GDM1 (cell line): ENCODE data around the gene GRM7.

ENCODE experiments used
- DNase-seq: peaks from one replicate; lab custom pipeline; 2025; lab: John Stamatoyannopoulos, UW

The GRM7 gene

GRCh38 chr3:7241584-7242302 lies 380.8 kb downstream of the GRM7 start:
- no peak for DNase-seq

- DNase-seq: no peak
Measured at GRCh38 chr3:7242303-7242635, 381.4 kb downstream of the GRM7 start.

GRCh38 chr3:7249493-7250076 lies 388.7 kb downstream of the GRM7 start:
- DNase-seq: no peak

GRCh38 chr3:7254251-7254650 lies 393.3 kb downstream of the GRM7 start:
- no peak for DNase-seq

- DNase-seq: no peak
Measured at GRCh38 chr3:7260975-7261374, 400.1 kb downstream of the GRM7 start.

GRCh38 chr3:7263347-7264195 lies 402.7 kb downstream of the GRM7 start:
- no peak for DNase-seq

GRCh38 chr3:7264196-7264526 lies 403.2 kb downstream of the GRM7 start:
- DNase-seq: no peak

- DNase-seq: no peak
Measured at GRCh38 chr3:7265736-7266135, 404.8 kb downstream of the GRM7 start.

- DNase-seq: no peak
Measured at GRCh38 chr3:7266551-7266950, 405.6 kb downstream of the GRM7 start.

GRCh38 chr3:7270731-7271130 lies 409.8 kb downstream of the GRM7 start:
- DNase-seq: no peak

- DNase-seq: no peak
Measured at GRCh38 chr3:7271631-7272030, 410.7 kb downstream of the GRM7 start.

- no peak for DNase-seq
Measured at GRCh38 chr3:7272203-7272602, 411.3 kb downstream of the GRM7 start.

- DNase-seq: no peak
Measured at GRCh38 chr3:7275396-7275795, 414.5 kb downstream of the GRM7 start.

- DNase-seq: no peak
Measured at GRCh38 chr3:7280318-7280717, 419.4 kb downstream of the GRM7 start.

- no peak for DNase-seq
Measured at GRCh38 chr3:7282988-7283387, 422.1 kb downstream of the GRM7 start.

- DNase-seq: peak; percentile 48
Measured at GRCh38 chr3:7285505-7285904, 424.6 kb downstream of the GRM7 start.

- no peak for DNase-seq
Measured at GRCh38 chr3:7288133-7288532, 427.2 kb downstream of the GRM7 start.

GRCh38 chr3:7289121-7289520 lies 428.2 kb downstream of the GRM7 start:
- DNase-seq: no peak

- peak; percentile 88 for DNase-seq
Measured at GRCh38 chr3:7290077-7290825, 429.3 kb downstream of the GRM7 start.

- DNase-seq: no peak
Measured at GRCh38 chr3:7292362-7292761, 431.4 kb downstream of the GRM7 start.

- no peak for DNase-seq
Measured at GRCh38 chr3:7293286-7293685, 432.4 kb downstream of the GRM7 start.

- DNase-seq: no peak
Measured at GRCh38 chr3:7305561-7305960, 444.6 kb downstream of the GRM7 start.

GRCh38 chr3:7306901-7307300 lies 446.0 kb downstream of the GRM7 start:
- DNase-seq: no peak
